ENCODE data around the gene SRRM5. TPM values are rescaled to one million over a fixed set of nuclear protein-coding genes. Genes with fewer than 3 reads are reported as not detected.

Gene SRRM5
- total and polyA plus RNA-seq, 2 of the 4 experiments (the other 2 are of a cell fraction): 0.10 TPM; not detected in 1

- Histone ChIP-seq H3K79me1 (ENCODE audit: low read depth in 1 of 2, low read length in 2 of 2) (no peaks in the 10 kb centered on the region), H3K4me2 (ENCODE audit: low read depth, low read length) (no peak overlapping the region), H3K4me1 (ENCODE audit: control insufficient read depth, insufficient read depth, low read length) (peaks cover 5% of the 10 kb centered on the region; the same call in 1 of the 2 replicates), H3K9ac (ENCODE audit: low read depth, low read length) (no peak overlapping the region), H4K5ac (ENCODE audit: low read depth, low read length) (no peak overlapping the region), H2BK15ac (ENCODE audit: low read depth, low read length) (no peak overlapping the region), H4K8ac (ENCODE audit: low read depth in 2 of 2, low read length in 2 of 2) (no peak overlapping the region), H3K9me1 (ENCODE audit: insufficient read depth, low read length) (no peaks in the 10 kb centered on the region), H2AK5ac (ENCODE audit: low read depth, low read length) (no peak overlapping the region), H3K4me3 (ENCODE audit: insufficient read depth, low read depth, low read length) (no peak overlapping the region), H3K36me3 (ENCODE audit: control insufficient read depth, insufficient read depth, low read length) (no peaks in the 10 kb centered on the region), H2AK9ac (replicated peaks; ENCODE audit: low read depth, low read length, poor library complexity) (no peak overlapping the region), H3K27ac (ENCODE audit: insufficient read depth, low read length) (no peak overlapping the region), H3K23ac (ENCODE audit: low read depth, low read length) (no peak overlapping the region), H3K18ac (ENCODE audit: low read depth, low read length) (no peak overlapping the region), H2BK5ac (ENCODE audit: low read depth, low read length, poor library complexity, severe bottlenecking) (no peak overlapping the region), H3K9me3 (ENCODE audit: control insufficient read depth, insufficient read depth, low read length) (no peaks in the 10 kb centered on the region), H3K4ac (ENCODE audit: low read depth, low read length) (no peak overlapping the region), H4K91ac (ENCODE audit: insufficient read depth, low read depth, low read length) (no peak overlapping the region), H3K14ac (replicated peaks; ENCODE audit: low read depth, low read length) (no peak overlapping the region), H4K20me1 (ENCODE audit: insufficient read depth, low read length) (no peaks in the 10 kb centered on the region), H2BK20ac (ENCODE audit: low read depth, low read length) (no peak overlapping the region), H2AFZ (replicated peaks; ENCODE audit: low read length, poor library complexity) (no peak overlapping the region), H3K56ac (ENCODE audit: extremely low read depth, insufficient read depth, low read length) (no peak overlapping the region), H2BK120ac (ENCODE audit: low read depth, low read length) (no peak overlapping the region), H3K27me3 (ENCODE audit: control insufficient read depth, insufficient read depth, low read length) (peaks cover 19% of the 10 kb centered on the region)
- in situ Hi-C loops (cut with MboI; ENCODE audit: low sequenced_read_pairs) (no loop called here), intact Hi-C loops (cut with micrococcal nuclease) (no loop called here), dilution Hi-C loops (cut with HindIII; ENCODE audit: low sequenced_read_pairs, unreplicated experiment) (no loop called here)
- TF ChIP-seq MXI1 (IDR thresholded peaks at IDR 0.05; ENCODE audit: borderline replicate concordance, low read depth, low read length) (no peak), MAZ (IDR thresholded peaks at IDR 0.05; ENCODE audit: borderline replicate concordance, low read depth, low read length) (no peak), POLR2A (IDR thresholded peaks at IDR 0.05; ENCODE audit: low read depth, low read length) (no peak), SMC3 (IDR thresholded peaks at IDR 0.05; ENCODE audit: low read depth, low read length) (no peak), RFX5 (IDR thresholded peaks at IDR 0.05; ENCODE audit: low read depth, low read length) (no peak), BHLHE40 (IDR thresholded peaks at IDR 0.05; ENCODE audit: low read depth, low read length) (no peak), CEBPB (IDR thresholded peaks at IDR 0.05; ENCODE audit: low read depth, low read length) (no peak), RAD21 (IDR thresholded peaks at IDR 0.05; ENCODE audit: low read length) (no peak), RCOR1 (IDR thresholded peaks at IDR 0.05; ENCODE audit: insufficient replicate concordance, low read length) (no peak), USF2 (IDR thresholded peaks at IDR 0.05; ENCODE audit: low read depth, low read length) (no peak), CHD1 (IDR thresholded peaks at IDR 0.05; ENCODE audit: low read depth, low read length) (no peak)
- no CpG with 5 or more reads among the region's 4 CpGs for WGBS, 2 experiments (ENCODE audit: extremely low coverage in 2 of 2, insufficient read length in 1 of 2)
- no peak for DNase-seq
- no TSS peak for BruUV-seq (replicated peaks)
- CTCF ChIA-PET: no interaction called here
- ATAC-seq (ENCODE audit: low read depth): no peak
- POLR2A ChIA-PET (ENCODE audit: unreplicated experiment): no interaction called here
Observed at GRCh38 chr19:43633520-43633919, 21.6 kb downstream of the SRRM5 start.
